Activated CD8-positive, alpha-beta memory T cell treated with anti-CD3 and anti-CD28 coated beads, Interleukin-2, amount 10 ng/mL, durations not matched to agents 7 days and 5 days (primary cell): Measurements from ENCODE around the gene ZNF609. TPM values are rescaled to one million over a fixed set of nuclear protein-coding genes. Genes with fewer than 3 reads are reported as not detected.

Experiments
- ATAC-seq: fragments of 150-1000 bp; cut with Tn5 transposase; one replicate; pipeline ENCODE4 v1.10.0; 2021; ENCODE audit warnings: moderate library complexity
- CTCF ChIA-PET: fragments of 350-600 bp; sonication (Branson Sonifier 250); formaldehyde crosslinking; loops from one replicate; lab custom pipeline; 2021; ENCODE audit warnings: antibody characterized with exemption; lab: Charles Lee
- DNase-seq: peaks from one replicate; pipeline ENCODE4 v3.0.0-alpha.2; 2020
- H3K27ac Mint-ChIP-seq: one replicate; pipeline ENCODE4 v1.8.0; 2021; ENCODE audit warnings: mild to moderate bottlenecking, mixed read lengths
- H3K27me3 Mint-ChIP-seq: one replicate; pipeline ENCODE4 v1.8.0; 2021; ENCODE audit warnings: mixed read lengths
- H3K36me3 Mint-ChIP-seq: one replicate; pipeline ENCODE4 v1.8.0; 2021; ENCODE audit warnings: mild to moderate bottlenecking, mixed read lengths
- H3K4me1 Mint-ChIP-seq: one replicate; pipeline ENCODE4 v1.8.0; 2021; ENCODE audit warnings: mixed read lengths
- H3K4me3 Mint-ChIP-seq: one replicate; pipeline ENCODE4 v1.8.0; 2021; ENCODE audit warnings: mild to moderate bottlenecking, moderate library complexity, mixed read lengths
- H3K9me3 Mint-ChIP-seq: one replicate; pipeline ENCODE4 v1.8.0; 2022; ENCODE audit warnings: low read depth, mixed read lengths
- total RNA-seq, 2 experiments: library from RNA; stranded (reverse); gene quantifications; one replicate each; pipeline ENCODE4 v1.2.3, GENCODE V29; 2021

Gene ZNF609
- total RNA-seq, 2 experiments from 2014 or later: 36.8 to 47.5 TPM

DNA sequence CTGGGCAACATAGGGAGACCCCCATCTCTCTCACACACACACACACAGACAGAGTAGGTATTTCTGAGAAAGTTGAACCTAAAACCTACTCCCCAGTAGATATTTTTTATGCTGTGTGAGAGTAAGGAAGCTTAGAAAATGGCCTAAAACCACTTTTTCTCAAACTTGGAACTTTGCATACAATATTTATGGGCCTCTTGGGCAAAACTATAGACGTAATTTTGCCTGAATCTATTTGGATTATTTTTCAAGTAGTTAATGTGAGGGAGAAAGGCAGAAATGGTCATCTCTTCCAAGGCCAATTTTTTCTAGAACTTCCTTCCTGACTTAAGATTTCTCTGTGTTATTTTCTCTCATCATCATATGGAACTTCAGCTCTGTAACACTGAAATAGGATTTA lies 81.7 kb downstream of the ZNF609 start:
- Mint-ChIP-seq H3K4me1 (peaks cover 4% of the 10 kb centered on the region), H3K27me3 (no peaks in the 10 kb centered on the region), H3K9me3 (no peaks in the 10 kb centered on the region), H3K27ac (no peak overlapping the region), H3K36me3 (peaks cover 4% of the 10 kb centered on the region), H3K4me3 (no peak overlapping the region)
- DNase-seq (no peak), ATAC-seq (no peak)
- CTCF ChIA-PET: interaction anchor here (0.7 kb wide), 1 partner anchor 10 kb away, joined by 3 read pairs; no protein-coding TSS in a partner anchor

DNA sequence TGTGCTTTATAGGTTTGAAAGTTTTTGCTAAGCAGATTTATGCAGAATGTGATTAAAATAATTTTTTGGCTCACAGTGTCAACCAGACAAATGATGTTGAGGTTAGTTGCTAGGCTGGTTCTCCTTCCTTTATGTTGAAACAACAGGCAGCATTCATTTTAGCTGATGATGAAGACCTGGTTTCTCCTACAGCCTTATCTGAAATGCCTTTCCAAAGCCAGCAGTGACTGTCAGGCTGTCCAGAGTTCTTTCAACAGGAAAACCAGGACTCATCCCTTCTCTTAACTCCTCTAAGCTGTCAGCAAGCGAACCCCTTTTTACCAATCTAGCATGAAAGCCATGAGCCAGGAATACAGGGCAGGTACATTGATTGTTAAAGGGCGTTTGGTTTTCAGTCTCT lies 84.1 kb downstream of the ZNF609 start:
- Mint-ChIP-seq H3K27ac (no peak overlapping the region), H3K36me3 (peaks cover 5% of the 10 kb centered on the region), H3K4me1 (peaks cover 5% of the 10 kb centered on the region), H3K27me3 (no peaks in the 10 kb centered on the region), H3K9me3 (no peaks in the 10 kb centered on the region), H3K4me3 (no peak overlapping the region)
- DNase-seq (no peak), ATAC-seq (no peak)
- CTCF ChIA-PET: interaction anchor here (1.5 kb wide), 1 partner anchor 23 kb away, joined by 3 read pairs; no protein-coding TSS in a partner anchor

DNA sequence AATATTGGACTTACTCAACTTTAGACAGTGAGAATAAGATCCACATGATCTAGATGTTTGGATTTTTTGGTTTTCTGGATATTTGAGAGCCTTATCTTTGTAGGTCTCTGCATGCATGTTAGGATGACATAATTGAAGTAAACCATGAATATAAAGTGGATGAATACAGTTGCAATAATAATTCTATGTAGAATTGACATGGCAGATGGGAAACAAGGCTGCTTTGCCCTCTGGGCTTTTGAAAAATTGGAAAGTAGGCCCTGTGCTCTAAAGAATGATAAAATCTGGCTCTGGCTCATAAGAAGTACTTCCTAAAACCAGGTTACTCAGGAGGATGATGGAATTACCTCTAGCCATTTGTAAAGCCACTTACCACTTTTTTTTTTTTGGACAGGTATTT lies 86.9 kb downstream of the ZNF609 start:
- CTCF ChIA-PET: no interaction called here
- H3K27ac Mint-ChIP-seq: no peak overlapping the region
- H3K36me3 Mint-ChIP-seq: peaks cover 6% of the 10 kb centered on the region
- no peak overlapping the region for H3K4me3 Mint-ChIP-seq
- no peaks in the 10 kb centered on the region for H3K27me3 Mint-ChIP-seq
- no peaks in the 10 kb centered on the region for H3K9me3 Mint-ChIP-seq
- DNase-seq: no peak
- peaks cover 3% of the 10 kb centered on the region for H3K4me1 Mint-ChIP-seq
- no peak for ATAC-seq

DNA sequence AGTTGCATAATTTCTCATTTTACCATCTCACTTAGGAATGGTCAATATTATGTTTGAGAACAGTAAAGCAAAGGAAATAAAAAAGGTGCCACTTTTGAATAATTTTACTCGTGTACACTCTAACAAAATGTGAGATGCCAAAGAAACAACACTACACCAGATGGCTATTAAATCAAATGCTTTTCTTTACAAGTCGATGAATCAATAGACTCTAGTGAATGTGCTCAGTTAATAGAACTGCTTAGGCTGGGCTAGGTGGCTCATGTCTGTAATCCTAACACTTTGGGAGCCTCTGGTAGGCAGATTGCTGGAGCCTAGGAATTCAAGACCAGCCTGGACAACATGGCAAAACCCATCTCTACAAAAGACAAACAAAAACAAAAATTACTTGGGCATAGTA lies 87.9 kb downstream of the ZNF609 start:
- no peak overlapping the region for H3K4me3 Mint-ChIP-seq
- peaks cover 3% of the 10 kb centered on the region for H3K4me1 Mint-ChIP-seq
- H3K27ac Mint-ChIP-seq: no peak overlapping the region
- peaks cover 6% of the 10 kb centered on the region for H3K36me3 Mint-ChIP-seq
- DNase-seq: no peak
- CTCF ChIA-PET: no interaction called here
- H3K27me3 Mint-ChIP-seq: no peaks in the 10 kb centered on the region
- ATAC-seq: no peak
- H3K9me3 Mint-ChIP-seq: no peaks in the 10 kb centered on the region

DNA sequence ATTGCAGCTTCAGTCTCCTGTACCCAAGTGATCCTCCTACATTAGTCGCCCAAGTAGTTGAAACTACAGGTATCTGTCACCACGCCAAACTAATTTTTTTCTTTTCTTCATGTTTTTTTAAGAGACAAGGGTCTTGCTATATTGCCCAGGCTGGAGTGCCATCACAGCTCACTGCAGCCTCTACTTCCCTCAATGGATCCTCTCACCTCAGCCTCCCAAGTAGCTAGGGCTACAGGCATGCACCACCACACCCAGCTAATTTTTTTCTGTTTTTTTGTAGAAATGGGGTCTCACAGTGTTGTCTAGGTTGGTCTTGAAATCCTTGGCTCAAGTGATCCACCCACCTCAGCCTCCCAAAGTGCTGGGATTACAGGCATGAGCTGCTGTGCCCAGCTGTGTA lies 89.5 kb downstream of the ZNF609 start:
- CTCF ChIA-PET: no interaction called here
- peaks cover 3% of the 10 kb centered on the region for H3K4me1 Mint-ChIP-seq
- no peak for DNase-seq
- peaks cover 6% of the 10 kb centered on the region for H3K36me3 Mint-ChIP-seq
- no peaks in the 10 kb centered on the region for H3K9me3 Mint-ChIP-seq
- ATAC-seq: no peak
- H3K27ac Mint-ChIP-seq: no peak overlapping the region
- H3K4me3 Mint-ChIP-seq: no peak overlapping the region
- no peaks in the 10 kb centered on the region for H3K27me3 Mint-ChIP-seq

DNA sequence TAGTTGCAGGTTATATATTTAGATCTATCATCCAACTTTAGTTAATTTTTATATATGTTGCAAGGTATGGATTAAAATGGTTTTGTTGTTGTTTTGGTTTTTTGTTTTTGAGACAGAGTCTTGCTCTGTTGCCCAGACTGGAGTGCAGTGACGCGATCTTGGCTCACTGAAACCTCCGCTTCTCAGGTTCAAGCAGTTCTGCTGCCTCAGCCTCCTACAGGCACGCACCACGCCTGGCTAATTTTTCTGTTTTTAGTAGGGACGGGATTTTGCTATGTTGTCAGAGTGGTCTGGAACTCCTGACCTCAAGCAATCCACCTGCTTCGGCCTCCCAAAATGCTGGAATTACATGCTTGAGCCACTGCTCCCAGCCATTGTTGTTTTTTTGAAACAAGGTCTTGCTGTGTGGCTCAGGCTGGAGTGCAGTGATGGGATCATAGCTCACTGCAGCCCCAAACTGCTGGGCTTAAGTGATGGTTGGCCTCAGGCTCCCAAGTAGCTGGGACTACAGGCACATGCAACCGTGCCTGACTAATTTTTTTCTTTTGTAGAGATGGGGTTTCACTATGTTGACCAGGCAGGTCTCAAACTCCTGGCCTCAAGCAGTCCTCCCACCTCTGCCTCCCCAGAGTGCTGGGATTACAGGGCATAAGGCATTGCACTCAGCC lies 92.0 kb downstream of the ZNF609 start:
- Mint-ChIP-seq H3K36me3 (peaks cover 3% of the 10 kb centered on the region), H3K27ac (no peak overlapping the region), H3K9me3 (no peaks in the 10 kb centered on the region), H3K4me3 (no peak overlapping the region), H3K27me3 (no peaks in the 10 kb centered on the region), H3K4me1 (peaks cover 2% of the 10 kb centered on the region)
- ATAC-seq: no peak
- no peak for DNase-seq
- CTCF ChIA-PET: no interaction called here

DNA sequence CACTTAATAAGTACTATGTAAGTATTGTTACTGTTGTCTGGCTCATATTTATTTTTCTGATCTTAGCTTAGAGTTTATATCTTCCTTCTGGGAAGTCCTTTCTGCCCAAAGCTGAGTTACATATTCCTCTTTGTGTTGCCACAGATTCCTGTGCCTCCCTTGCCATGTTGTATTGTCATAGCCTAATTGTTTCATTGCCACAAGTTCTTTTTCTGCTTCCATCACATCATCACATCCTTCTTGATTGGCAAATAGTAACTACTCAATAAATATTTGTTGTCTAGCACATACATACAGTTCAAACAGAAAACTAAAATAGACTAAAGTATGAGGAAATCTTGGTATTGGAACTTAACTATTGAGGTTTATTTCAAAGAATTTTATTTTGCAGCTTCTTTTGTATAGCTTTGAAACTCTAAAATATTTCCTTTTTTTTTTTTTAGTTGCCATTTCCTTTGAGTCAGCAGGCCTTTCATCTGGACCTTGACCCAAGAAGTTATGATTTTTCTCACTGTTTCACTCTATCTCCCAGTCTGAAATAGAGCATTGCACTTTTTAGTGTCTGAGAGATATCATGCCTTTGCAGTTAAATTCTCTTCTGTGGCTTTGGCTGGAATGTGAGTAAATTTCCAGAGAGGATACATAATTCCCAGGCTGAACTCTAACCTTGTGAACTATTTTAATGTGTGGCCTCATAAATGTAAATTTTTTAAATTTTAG lies 98.2 kb downstream of the ZNF609 start:
- ATAC-seq: no peak
- Mint-ChIP-seq H3K9me3 (no peaks in the 10 kb centered on the region), H3K27ac (no peak overlapping the region), H3K4me3 (no peak overlapping the region), H3K4me1 (peaks cover 14% of the 10 kb centered on the region), H3K36me3 (peaks cover 11% of the 10 kb centered on the region), H3K27me3 (no peaks in the 10 kb centered on the region)
- no peak for DNase-seq
- CTCF ChIA-PET: interaction anchor here (1.4 to 1.6 kb wide), 2 partner anchors 11 to 32 kb away, joined by 3 read pairs; no protein-coding TSS in a partner anchor

DNA sequence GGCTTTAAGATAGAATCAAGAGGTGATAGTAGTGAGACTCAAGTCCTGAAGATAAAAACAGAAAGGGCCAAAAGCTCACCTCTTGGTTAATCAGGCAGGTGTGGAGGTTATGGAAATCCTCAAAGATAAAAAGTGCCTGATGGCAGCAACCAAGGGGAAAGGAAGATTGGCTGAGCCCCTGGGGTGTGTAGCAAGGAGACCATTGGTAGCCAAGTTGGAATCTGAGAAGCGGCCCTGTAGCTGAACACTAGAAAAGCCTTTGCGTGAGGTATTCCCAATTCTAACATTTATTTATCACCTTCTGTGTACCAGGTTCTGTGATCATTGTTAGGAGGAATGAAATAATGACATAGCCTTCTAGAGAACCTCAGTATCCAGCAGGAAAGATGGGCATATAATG lies 98.9 kb downstream of the ZNF609 start:
- Mint-ChIP-seq H3K36me3 (peaks cover 13% of the 10 kb centered on the region), H3K9me3 (no peaks in the 10 kb centered on the region), H3K4me1 (peaks cover 17% of the 10 kb centered on the region), H3K27me3 (no peaks in the 10 kb centered on the region), H3K4me3 (no peak overlapping the region), H3K27ac (no peak overlapping the region)
- DNase-seq (no peak), ATAC-seq (no peak)
- CTCF ChIA-PET: interaction anchor here (1.6 kb wide), 1 partner anchor 33 kb away, joined by 3 read pairs; no protein-coding TSS in a partner anchor

DNA sequence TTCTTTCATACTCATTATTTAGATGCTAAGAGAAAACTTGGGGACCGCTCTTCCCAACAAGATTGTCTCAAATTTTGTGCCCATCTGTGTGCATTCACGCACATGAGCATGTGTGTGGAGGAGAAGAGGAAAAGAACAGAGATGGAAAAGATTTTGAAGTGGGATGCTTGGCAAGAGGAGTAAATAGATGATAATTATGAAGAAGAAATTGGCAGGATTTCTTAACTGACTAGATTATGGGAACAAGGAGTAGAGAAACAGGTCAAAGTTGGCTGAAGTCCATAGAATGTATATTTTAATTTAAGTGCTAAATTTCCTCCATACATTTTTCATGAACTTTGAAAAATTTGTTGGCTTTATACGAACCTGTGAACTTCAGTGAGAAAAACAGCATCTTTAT lies 100.1 kb downstream of the ZNF609 start:
- Mint-ChIP-seq H3K4me3 (no peak overlapping the region), H3K9me3 (no peaks in the 10 kb centered on the region), H3K36me3 (peaks cover 15% of the 10 kb centered on the region), H3K4me1 (peaks cover 18% of the 10 kb centered on the region), H3K27me3 (no peaks in the 10 kb centered on the region), H3K27ac (no peak overlapping the region)
- CTCF ChIA-PET: no interaction called here
- DNase-seq: no peak
- ATAC-seq: no peak

DNA sequence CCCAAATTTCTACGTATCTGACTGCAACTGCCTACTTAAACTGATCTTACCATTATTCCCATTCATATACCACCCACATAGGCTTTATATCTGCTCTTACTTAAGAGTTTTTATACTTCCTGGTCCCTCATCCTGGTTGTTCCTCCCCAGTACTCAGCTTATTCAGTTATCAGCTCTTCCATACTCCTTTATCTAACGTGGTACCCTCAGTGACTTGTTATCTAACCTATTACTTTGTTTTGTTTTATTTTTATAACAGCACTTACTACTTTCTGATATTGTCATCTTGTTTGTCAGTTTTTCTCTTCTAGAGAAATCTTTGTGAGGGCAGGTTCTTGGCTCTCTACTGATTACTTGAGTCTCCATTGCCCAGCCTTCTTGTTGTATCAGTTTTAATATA lies 100.6 kb downstream of the ZNF609 start:
- Mint-ChIP-seq H3K27me3 (no peaks in the 10 kb centered on the region), H3K4me3 (no peak overlapping the region), H3K4me1 (peaks cover 18% of the 10 kb centered on the region), H3K27ac (no peak overlapping the region), H3K9me3 (no peaks in the 10 kb centered on the region), H3K36me3 (peaks cover 15% of the 10 kb centered on the region)
- DNase-seq (no peak), ATAC-seq (no peak)
- CTCF ChIA-PET: no interaction called here

DNA sequence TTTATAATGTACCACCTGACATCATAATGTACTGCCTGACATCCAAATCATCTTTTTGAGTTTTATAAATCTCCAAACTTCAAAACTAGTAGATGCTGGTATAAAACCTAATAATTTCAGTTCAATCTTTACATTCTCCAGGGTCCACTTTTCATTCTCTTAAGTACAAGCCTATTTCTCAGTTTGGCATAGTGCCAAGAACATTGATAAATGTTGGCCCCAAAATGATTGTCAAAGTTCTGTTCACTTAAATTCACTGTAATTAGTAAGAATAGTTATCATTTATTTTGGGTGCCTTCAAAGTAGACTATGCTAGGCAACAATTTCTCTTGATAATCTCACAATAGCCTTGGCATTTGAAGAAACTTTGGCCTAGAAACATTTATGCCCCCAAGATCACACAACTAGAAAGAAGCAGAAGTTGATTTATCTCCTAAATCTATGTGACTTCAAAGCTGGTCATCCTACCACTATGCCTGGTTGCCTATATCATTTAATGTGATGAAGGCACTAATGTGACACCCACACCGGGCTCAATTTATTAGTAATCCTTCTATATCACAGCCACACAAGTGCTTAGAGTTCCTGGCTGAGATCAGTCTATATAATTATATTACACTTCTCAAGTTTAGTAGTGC lies 101.7 kb downstream of the ZNF609 start:
- H3K4me3 Mint-ChIP-seq: no peak overlapping the region
- peaks cover 18% of the 10 kb centered on the region for H3K4me1 Mint-ChIP-seq
- no peaks in the 10 kb centered on the region for H3K27me3 Mint-ChIP-seq
- CTCF ChIA-PET: no interaction called here
- no peaks in the 10 kb centered on the region for H3K9me3 Mint-ChIP-seq
- no peak overlapping the region for H3K27ac Mint-ChIP-seq
- DNase-seq: no peak
- H3K36me3 Mint-ChIP-seq: peaks cover 15% of the 10 kb centered on the region
- ATAC-seq: no peak

DNA sequence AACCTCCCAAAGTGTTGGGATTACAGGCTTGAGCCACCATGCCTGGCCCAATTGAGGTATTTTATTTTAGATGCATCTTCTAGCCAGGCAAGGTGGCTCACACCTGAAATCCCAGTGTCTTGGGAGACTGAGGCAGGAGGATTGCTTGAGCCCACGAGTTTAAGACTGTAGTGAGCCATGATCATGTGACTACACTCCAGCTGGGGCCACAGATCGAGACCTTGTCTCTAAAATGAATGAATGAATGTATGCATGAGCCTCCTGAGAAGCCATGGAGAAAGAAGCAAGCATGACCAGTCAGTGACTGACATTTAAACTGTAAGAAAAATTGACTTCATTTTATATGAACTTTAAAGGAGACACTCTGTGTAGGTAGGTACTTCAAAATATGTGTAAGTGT lies 105.7 kb downstream of the ZNF609 start:
- DNase-seq: no peak
- CTCF ChIA-PET: interaction anchor here (1.4 kb wide), 1 partner anchor 30 kb away, joined by 4 read pairs; no protein-coding TSS in a partner anchor

DNA sequence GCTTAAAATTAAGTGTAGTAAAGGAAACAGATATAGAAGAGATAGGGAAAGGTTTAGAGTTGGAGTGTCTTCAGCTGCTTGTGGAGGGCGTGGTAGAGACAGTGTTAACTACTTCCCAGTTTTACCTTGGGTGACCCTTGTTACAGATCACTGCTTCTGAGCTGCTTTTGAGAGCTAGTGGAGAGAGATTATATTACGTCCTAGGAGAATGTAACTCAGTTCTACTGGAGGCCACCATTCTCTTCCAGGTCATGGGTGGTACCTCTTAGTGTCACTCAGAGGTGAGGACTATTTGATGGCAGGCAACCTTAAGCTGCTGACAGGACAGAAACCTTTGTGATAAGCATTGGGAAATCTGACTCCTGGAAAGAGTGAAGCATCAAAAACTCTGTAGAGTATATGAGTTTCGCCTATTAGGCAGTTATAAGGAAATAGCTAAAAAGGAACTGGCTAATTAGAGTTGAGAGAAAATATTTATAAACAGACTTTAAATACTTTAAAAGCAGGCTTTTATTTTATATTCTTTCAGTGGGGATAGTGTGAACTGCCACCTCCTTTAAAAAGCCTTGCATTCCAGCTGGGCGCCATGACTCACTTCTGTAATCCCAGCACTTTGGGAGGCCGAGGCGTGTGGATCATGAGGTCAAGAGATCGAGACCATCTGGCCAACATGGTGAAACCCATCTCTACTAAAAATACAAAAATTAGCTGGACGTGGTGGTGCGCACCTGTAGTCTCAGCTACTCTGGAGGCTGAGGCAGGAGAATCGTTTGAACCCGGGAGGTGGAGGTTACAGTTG lies 106.5 kb downstream of the ZNF609 start:
- H3K36me3 Mint-ChIP-seq: peaks cover 14% of the 10 kb centered on the region
- H3K4me3 Mint-ChIP-seq: no peak overlapping the region
- DNase-seq: no peak
- no peak overlapping the region for H3K27ac Mint-ChIP-seq
- peaks cover 31% of the 10 kb centered on the region for H3K4me1 Mint-ChIP-seq
- ATAC-seq: no peak
- no peaks in the 10 kb centered on the region for H3K9me3 Mint-ChIP-seq
- CTCF ChIA-PET: interaction anchor here (1.3 kb wide), 1 partner anchor 23 kb away, joined by 3 read pairs; no protein-coding TSS in a partner anchor
- H3K27me3 Mint-ChIP-seq: no peaks in the 10 kb centered on the region

More for the DNA sequence above, 105.7 kb downstream of the ZNF609 start:
- ATAC-seq: no peak
- Mint-ChIP-seq H3K36me3 (peaks cover 15% of the 10 kb centered on the region), H3K27ac (no peak overlapping the region), H3K4me1 (peaks cover 27% of the 10 kb centered on the region), H3K4me3 (no peak overlapping the region), H3K27me3 (no peaks in the 10 kb centered on the region), H3K9me3 (no peaks in the 10 kb centered on the region)
